Esophagus squamous epithelium (tissue), 5 donors: ENCODE results near the gene PARVG. TPM values are rescaled to one million over a fixed set of nuclear protein-coding genes. Genes with fewer than 3 reads are reported as not detected.

Experiments
- DNase-seq: peaks from one replicate; lab custom pipeline; 2025; lab: John Stamatoyannopoulos, UW
- H3K27ac ChIP-seq, 4 donors: fragments of 200-600 bp; sonication (generic); one replicate each; pipeline ENCODE4 v1.5.1; 2016 to 2019; ENCODE audit warnings: mild to moderate bottlenecking in 1 of 4
- H3K27me3 ChIP-seq, 4 donors: fragments of 200-600 bp; sonication (generic); 1 replicate in 3 of 4; 2 replicates in 1 of 4; pipeline versions ENCODE4 v1.5.1 to v1.6.0; 2017 to 2021; ENCODE audit warnings: antibody characterized with exemption in 1 of 4
- H3K36me3 ChIP-seq, 3 donors: fragments of 200-600 bp; sonication (generic); one replicate each; pipeline ENCODE4 v1.5.1; 2016 to 2019
- H3K4me1 ChIP-seq, 3 donors: fragments of 200-600 bp; sonication (generic); one replicate each; pipeline ENCODE4 v1.5.1; 2017 to 2019
- H3K4me3 ChIP-seq, 4 donors: fragments of 200-600 bp; sonication (generic); 1 replicate in 3 of 4; 2 replicates in 1 of 4; pipeline ENCODE4 v1.5.1; 2016 to 2019; ENCODE audit warnings: mild to moderate bottlenecking in 2 of 4, moderate library complexity in 1 of 4
- H3K9me3 ChIP-seq, 3 donors: fragments of 200-600 bp; sonication (generic); one replicate each; pipeline ENCODE4 v1.5.1; 2016 to 2019
- POLR2A ChIP-seq, 4 donors: fragments of 450-650 bp; IDR thresholded peaks; one replicate each; pipeline ENCODE4 v1.6.1; 2017; ENCODE audit warnings: antibody characterized with exemption in 4 of 4, mild to moderate bottlenecking in 4 of 4, moderate library complexity in 3 of 4
- WGBS, 2 donors: methylation state at CpG; one replicate each; pipeline ENCODE4 v1.1.5; 2018; 5-methylcytosine and 5-hydroxymethylcytosine counted together
- intact Hi-C: fragments of 100-400 bp; cut with DNase I; formaldehyde crosslinking; loops from one replicate; pipeline ENCODE4 v1.15.0; 2022
- total RNA-seq, 4 donors: library from RNA; depleted of rRNA; stranded (reverse); fragments of >200 nt; gene quantifications; one replicate each; pipeline ENCODE4 v1.1.0, GENCODE V29; 2016
- TF ChIP-seq, protein P1 (sequence below), 6 experiments: fragments of 450-650 bp in 4 of 6; fragments of 200-600 bp in 2 of 6; sonication (generic) in 2 of 6; IDR thresholded peaks; one replicate each; pipeline ENCODE4 v1.5.1; 2016 to 2019; ENCODE audit warnings: antibody characterized with exemption in 6 of 6, mild to moderate bottlenecking in 4 of 6, moderate library complexity in 4 of 6
- donor health status: DM: yes; HTN: yes; CAD: no.

Gene PARVG
- total RNA-seq, 4 donors from 2014 or later = 0.42 to 26.1 (median 2.2) TPM

DNA sequence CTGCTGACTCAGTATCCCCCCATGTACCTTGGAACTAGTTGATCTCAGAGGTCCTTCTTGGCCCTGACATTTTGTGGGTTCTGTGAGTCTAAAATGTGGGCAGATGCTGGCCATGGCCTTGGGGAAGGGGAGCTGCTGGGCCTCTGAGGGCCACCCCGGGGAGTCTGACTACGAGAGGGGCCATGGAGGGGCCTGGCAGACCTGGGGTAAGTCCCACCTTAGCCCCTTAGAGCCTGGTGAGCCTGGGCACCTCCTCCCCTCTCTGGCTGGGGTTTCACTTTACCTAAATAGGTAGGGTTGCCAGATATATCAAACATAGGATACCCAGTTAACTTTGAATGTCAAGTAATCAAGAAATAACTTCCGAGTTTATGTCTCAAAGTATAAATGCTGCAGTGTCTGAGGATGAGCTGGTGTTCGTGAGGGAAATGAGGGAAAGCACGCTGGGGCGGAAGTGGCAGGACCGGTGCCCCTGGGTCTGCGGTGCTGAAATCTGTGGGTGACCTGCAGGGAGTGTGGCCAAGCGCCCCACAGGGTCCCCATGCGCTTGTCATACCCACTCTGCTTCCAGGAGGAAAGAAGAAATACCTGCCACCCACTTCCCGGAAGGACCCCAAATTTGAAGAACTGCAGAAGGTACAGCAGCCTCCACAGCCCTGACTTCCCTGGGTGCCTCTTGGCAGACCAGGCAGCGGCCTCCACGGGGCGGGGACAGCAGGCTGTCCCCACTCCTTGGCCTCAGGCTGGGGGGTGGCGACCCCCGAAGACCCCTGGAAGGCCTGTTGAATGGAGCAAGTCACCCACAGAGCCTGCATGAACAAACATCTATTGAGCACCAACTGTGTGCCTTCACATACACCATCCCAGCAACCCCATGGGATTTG is 4.8 kb downstream of the PARVG start:
- no peak overlapping the region for H3K4me3 ChIP-seq
- peaks cover 0 to 4% (median 0%) of the 10 kb centered on the region in 3 donors for H3K4me1 ChIP-seq
- intact Hi-C loops = no loop called here
- DNase-seq = no peak
- no peak for TF ChIP-seq POLR2A (IDR thresholded peaks at IDR 0.05)
- TF ChIP-seq, protein P1, sequence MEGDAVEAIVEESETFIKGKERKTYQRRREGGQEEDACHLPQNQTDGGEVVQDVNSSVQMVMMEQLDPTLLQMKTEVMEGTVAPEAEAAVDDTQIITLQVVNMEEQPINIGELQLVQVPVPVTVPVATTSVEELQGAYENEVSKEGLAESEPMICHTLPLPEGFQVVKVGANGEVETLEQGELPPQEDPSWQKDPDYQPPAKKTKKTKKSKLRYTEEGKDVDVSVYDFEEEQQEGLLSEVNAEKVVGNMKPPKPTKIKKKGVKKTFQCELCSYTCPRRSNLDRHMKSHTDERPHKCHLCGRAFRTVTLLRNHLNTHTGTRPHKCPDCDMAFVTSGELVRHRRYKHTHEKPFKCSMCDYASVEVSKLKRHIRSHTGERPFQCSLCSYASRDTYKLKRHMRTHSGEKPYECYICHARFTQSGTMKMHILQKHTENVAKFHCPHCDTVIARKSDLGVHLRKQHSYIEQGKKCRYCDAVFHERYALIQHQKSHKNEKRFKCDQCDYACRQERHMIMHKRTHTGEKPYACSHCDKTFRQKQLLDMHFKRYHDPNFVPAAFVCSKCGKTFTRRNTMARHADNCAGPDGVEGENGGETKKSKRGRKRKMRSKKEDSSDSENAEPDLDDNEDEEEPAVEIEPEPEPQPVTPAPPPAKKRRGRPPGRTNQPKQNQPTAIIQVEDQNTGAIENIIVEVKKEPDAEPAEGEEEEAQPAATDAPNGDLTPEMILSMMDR (IDR thresholded peaks at IDR 0.05) = no peak
- WGBS, 2 donors = 79 to 100% methylated on average over 1 to 16 of the region's 16 CpGs
- H3K36me3 ChIP-seq = no peaks in the 10 kb centered on the region
- H3K9me3 ChIP-seq = no peaks in the 10 kb centered on the region
- H3K27ac ChIP-seq = no peak overlapping the region
- peaks cover 0 to 61% (median 0%) of the 10 kb centered on the region in 4 donors for H3K27me3 ChIP-seq

DNA sequence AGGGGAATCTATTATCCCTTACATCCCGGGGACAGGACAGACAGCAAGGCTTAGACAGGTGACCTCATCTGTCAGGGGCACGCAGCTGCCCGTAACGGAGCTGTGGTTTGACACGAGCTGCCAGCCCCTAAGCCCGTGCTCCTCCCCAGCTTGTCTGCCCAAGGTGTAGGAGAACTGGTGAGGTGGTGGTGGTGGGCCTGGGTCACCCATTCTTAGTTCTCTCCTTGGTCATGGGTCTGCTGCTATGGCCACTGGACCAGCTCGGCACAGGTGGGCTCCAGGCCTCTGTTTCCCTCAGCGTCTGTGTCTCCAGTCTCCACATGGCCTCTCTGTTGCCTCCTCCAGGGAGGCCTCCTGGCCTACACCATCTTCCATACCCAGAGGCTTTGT is 5.4 kb downstream of the PARVG start:
- no peaks in the 10 kb centered on the region for H3K9me3 ChIP-seq
- WGBS, 2 donors = 78 to 86% methylated on average over 8 of the region's 8 CpGs
- peaks cover 0 to 10% (median 0%) of the 10 kb centered on the region in 3 donors for H3K4me1 ChIP-seq
- no peak overlapping the region for H3K4me3 ChIP-seq
- peaks cover 0 to 60% (median 0%) of the 10 kb centered on the region in 4 donors for H3K27me3 ChIP-seq
- no peak overlapping the region for H3K27ac ChIP-seq
- intact Hi-C loops = no loop called here
- H3K36me3 ChIP-seq = no peaks in the 10 kb centered on the region
- DNase-seq = no peak
- TF ChIP-seq, protein P1 (IDR thresholded peaks at IDR 0.05) = no peak
- TF ChIP-seq POLR2A (IDR thresholded peaks at IDR 0.05) = no peak

DNA sequence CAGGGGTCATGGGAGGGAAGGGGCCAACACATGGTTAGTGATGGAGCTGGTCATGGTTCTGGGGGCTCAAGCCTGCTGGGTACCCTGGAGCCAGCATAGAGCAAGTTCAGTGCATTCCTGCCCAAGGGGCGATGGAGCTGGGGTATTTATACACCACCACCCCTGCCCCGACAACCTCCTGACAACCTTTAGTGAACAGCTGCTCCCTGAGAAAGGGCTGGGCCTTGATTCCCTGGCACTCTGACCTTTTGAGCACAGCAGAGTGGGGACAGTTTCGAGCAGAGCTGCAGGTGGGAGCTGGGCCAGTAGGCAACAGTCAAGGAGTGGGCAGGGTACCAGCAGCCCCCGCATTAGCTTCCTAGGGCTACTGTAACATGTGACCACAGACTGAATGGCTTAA is 6.0 kb downstream of the PARVG start:
- Histone ChIP-seq H3K4me3 (no peak overlapping the region), H3K36me3 (no peaks in the 10 kb centered on the region), H3K27ac (no peak overlapping the region), H3K4me1 (peaks cover 0 to 10% (median 0%) of the 10 kb centered on the region in 3 donors), H3K9me3 (no peaks in the 10 kb centered on the region), H3K27me3 (peaks cover 0 to 54% (median 0%) of the 10 kb centered on the region in 4 donors)
- DNase-seq = no peak
- intact Hi-C loops = no loop called here
- 100% methylated on average over 1 of the region's 4 CpGs for WGBS, 2 donors
- TF ChIP-seq, protein P1 (IDR thresholded peaks at IDR 0.05) = no peak
- TF ChIP-seq POLR2A (IDR thresholded peaks at IDR 0.05) = no peak

DNA sequence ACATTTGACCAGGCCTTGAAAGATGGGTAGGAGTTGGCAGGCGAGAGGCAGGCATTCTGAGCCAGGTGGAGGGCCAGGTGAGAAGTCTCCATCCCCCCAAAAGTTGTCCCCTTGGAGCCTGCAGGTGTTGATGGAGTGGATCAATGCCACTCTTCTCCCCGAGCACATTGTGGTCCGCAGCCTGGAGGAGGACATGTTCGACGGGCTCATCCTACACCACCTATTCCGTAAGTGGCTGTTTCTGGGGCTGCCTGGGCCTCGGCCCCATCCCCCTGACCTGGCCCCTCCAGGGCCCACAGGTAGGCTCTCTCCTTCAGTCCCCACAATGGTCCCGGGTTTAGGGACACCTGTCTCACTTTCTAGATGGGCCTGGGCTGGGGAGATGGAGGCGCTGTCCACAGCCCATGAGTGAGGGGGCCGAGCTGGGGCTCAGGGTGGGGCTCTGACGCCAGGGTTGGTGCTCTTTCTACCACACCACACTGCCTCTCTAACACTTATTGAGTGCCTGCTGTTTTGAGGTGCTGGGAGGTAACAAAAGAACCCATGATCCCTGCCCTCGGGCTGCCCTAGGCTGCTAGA is 7.0 kb downstream of the PARVG start:
- no peak for DNase-seq
- no peaks in the 10 kb centered on the region for H3K36me3 ChIP-seq
- intact Hi-C loops = no loop called here
- TF ChIP-seq POLR2A (IDR thresholded peaks at IDR 0.05) = no peak
- TF ChIP-seq, protein P1 (IDR thresholded peaks at IDR 0.05) = no peak
- peaks cover 0 to 15% (median under 1%) of the 10 kb centered on the region in 3 donors for H3K4me1 ChIP-seq
- H3K27ac ChIP-seq = no peak overlapping the region
- 80 to 85% methylated on average over 2 to 4 of the region's 12 CpGs for WGBS, 2 donors
- peaks cover 0 to 50% (median 0%) of the 10 kb centered on the region in 4 donors for H3K27me3 ChIP-seq
- H3K9me3 ChIP-seq = no peaks in the 10 kb centered on the region
- no peak overlapping the region for H3K4me3 ChIP-seq

DNA sequence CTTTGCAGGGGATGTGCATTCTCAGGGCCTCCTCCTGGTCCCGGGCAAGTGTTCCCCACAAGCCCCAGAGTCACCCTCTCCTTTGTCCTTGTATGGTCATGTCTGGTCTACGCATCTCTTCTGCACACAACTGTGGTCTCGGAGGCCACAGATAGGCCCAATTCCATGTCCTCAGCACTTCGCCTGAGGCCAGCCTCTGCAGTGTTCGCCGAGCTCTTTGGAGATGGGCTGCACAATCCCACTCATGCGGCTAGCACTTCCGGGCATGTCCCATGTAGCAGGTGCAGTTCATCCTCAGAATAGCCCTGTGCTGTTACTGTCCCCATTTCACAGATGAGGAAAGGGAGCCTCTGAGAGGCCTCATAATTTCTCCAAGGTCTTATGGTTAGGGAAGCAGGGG is 7.6 kb downstream of the PARVG start:
- no peak for DNase-seq
- no peak for TF ChIP-seq POLR2A (IDR thresholded peaks at IDR 0.05)
- TF ChIP-seq, protein P1 (IDR thresholded peaks at IDR 0.05) = no peak
- H3K4me1 ChIP-seq = peaks cover 0 to 18% (median 6%) of the 10 kb centered on the region in 3 donors
- H3K36me3 ChIP-seq = no peaks in the 10 kb centered on the region
- no peak overlapping the region for H3K27ac ChIP-seq
- intact Hi-C loops = no loop called here
- H3K9me3 ChIP-seq = no peaks in the 10 kb centered on the region
- peaks cover 0 to 50% (median 0%) of the 10 kb centered on the region in 4 donors for H3K27me3 ChIP-seq
- no peak overlapping the region for H3K4me3 ChIP-seq
- WGBS, 2 donors = 99 to 100% methylated on average over 2 to 8 of the region's 8 CpGs
